Measurements from ENCODE around the gene SETD7.
"Not testable (repeated sequence)": the region's sequence is repeated elsewhere in the genome, so short reads cannot be mapped to it uniquely, and the experiment has no call there.

Gene SETD7

GRCh38 chr4:139468756-139469155 lies 87.3 kb downstream of the SETD7 start:
- peaks cover 0 to 38% (median 6%) of the 10 kb centered on the region in 5 experiments for H3K9me3 ChIP-seq (ENCODE audit: control extremely low read depth in 1 of 5, control insufficient read depth in 4 of 5, insufficient read depth in 2 of 5, low read depth in 1 of 5, low read length in 4 of 5)
- H3K27ac ChIP-seq (ENCODE audit: insufficient read depth in 1 of 2, low read depth in 1 of 2, low read length in 2 of 2, poor library complexity in 1 of 2, severe bottlenecking in 2 of 2); H3K27me3 ChIP-seq (replicated peaks in 2 of 5; ENCODE audit: control insufficient read depth in 4 of 5, insufficient read depth in 5 of 5, low read length in 4 of 5); H3K4me1 ChIP-seq (ENCODE audit: control extremely low read depth in 1 of 4, control insufficient read depth in 4 of 4, insufficient read depth in 4 of 4, low read length in 3 of 4); DNase-seq; POLR2A ChIA-PET; H3K4me3 ChIP-seq (ENCODE audit: control insufficient read depth in 1 of 7, extremely low read depth in 1 of 7, insufficient read depth in 4 of 7, low read depth in 2 of 7, low read length in 6 of 7): not testable (repeated sequence)
- H3K36me3 ChIP-seq (ENCODE audit: control insufficient read depth in 4 of 4, insufficient read depth in 4 of 4, low read length in 3 of 4) = peaks cover 6 to 15% (median 10%) of the 10 kb centered on the region in 4 experiments
- CTCF ChIA-PET = interaction anchor here (1.0 to 1.7 kb wide), 3 partner anchors 8 to 131 kb away, joined by 3 to 6 read pairs (median 3); no protein-coding TSS in a partner anchor

- H3K27me3 ChIP-seq (replicated peaks in 2 of 5; ENCODE audit: control insufficient read depth in 4 of 5, insufficient read depth in 5 of 5, low read length in 4 of 5) = no peaks in the 10 kb centered on the region
- peak in 1 of 3 donors; percentile 20 for DNase-seq
- ChIA-PET POLR2A (no interaction called here), CTCF (interaction anchor here (0.6 kb wide), 1 partner anchor 34 kb away, joined by 3 read pairs; no protein-coding TSS in a partner anchor)
- no peak overlapping the region for H3K27ac ChIP-seq (ENCODE audit: insufficient read depth in 1 of 2, low read depth in 1 of 2, low read length in 2 of 2, poor library complexity in 1 of 2, severe bottlenecking in 2 of 2)
- H3K4me1 ChIP-seq (ENCODE audit: control extremely low read depth in 1 of 4, control insufficient read depth in 4 of 4, insufficient read depth in 4 of 4, low read length in 3 of 4) = no peaks in the 10 kb centered on the region
- H3K36me3 ChIP-seq (ENCODE audit: control insufficient read depth in 4 of 4, insufficient read depth in 4 of 4, low read length in 3 of 4) = peaks cover 0 to 5% (median 1%) of the 10 kb centered on the region in 4 experiments
- no peak overlapping the region for H3K4me3 ChIP-seq (ENCODE audit: control insufficient read depth in 1 of 7, extremely low read depth in 1 of 7, insufficient read depth in 4 of 7, low read depth in 2 of 7, low read length in 6 of 7)
- H3K9me3 ChIP-seq (ENCODE audit: control extremely low read depth in 1 of 5, control insufficient read depth in 4 of 5, insufficient read depth in 2 of 5, low read depth in 1 of 5, low read length in 4 of 5) = peaks cover 0 to 28% (median 5%) of the 10 kb centered on the region in 5 experiments
- WGBS (ENCODE audit: insufficient coverage) = 67% methylated on average over 2 of the region's 4 CpGs
Measured at GRCh38 chr4:139465922-139466321, 90.1 kb downstream of the SETD7 start.

GRCh38 chr4:139464512-139464911 lies 91.5 kb downstream of the SETD7 start:
- WGBS (ENCODE audit: insufficient coverage) = no CpG with 5 or more reads among the region's 5 CpGs
- H3K4me1 ChIP-seq (ENCODE audit: control extremely low read depth in 1 of 4, control insufficient read depth in 4 of 4, insufficient read depth in 4 of 4, low read length in 3 of 4); H3K4me3 ChIP-seq (ENCODE audit: control insufficient read depth in 1 of 7, extremely low read depth in 1 of 7, insufficient read depth in 4 of 7, low read depth in 2 of 7, low read length in 6 of 7); H3K27me3 ChIP-seq (replicated peaks in 2 of 5; ENCODE audit: control insufficient read depth in 4 of 5, insufficient read depth in 5 of 5, low read length in 4 of 5); DNase-seq; H3K36me3 ChIP-seq (ENCODE audit: control insufficient read depth in 4 of 4, insufficient read depth in 4 of 4, low read length in 3 of 4); POLR2A ChIA-PET; H3K27ac ChIP-seq (ENCODE audit: insufficient read depth in 1 of 2, low read depth in 1 of 2, low read length in 2 of 2, poor library complexity in 1 of 2, severe bottlenecking in 2 of 2): not testable (repeated sequence)
- CTCF ChIA-PET = interaction anchor here (1.0 kb wide), 1 partner anchor 67 kb away, joined by 3 read pairs; no protein-coding TSS in a partner anchor
- H3K9me3 ChIP-seq (ENCODE audit: control extremely low read depth in 1 of 5, control insufficient read depth in 4 of 5, insufficient read depth in 2 of 5, low read depth in 1 of 5, low read length in 4 of 5) = peaks cover 0 to 16% (median 5%) of the 10 kb centered on the region in 5 experiments

GRCh38 chr4:139461022-139461628 lies 94.9 kb downstream of the SETD7 start:
- no peak for DNase-seq
- peaks cover 3 to 10% (median 9%) of the 10 kb centered on the region in 4 experiments for H3K4me1 ChIP-seq (ENCODE audit: control extremely low read depth in 1 of 4, control insufficient read depth in 4 of 4, insufficient read depth in 4 of 4, low read length in 3 of 4)
- 100% methylated on average over 2 of the region's 5 CpGs for WGBS (ENCODE audit: insufficient coverage)
- POLR2A ChIA-PET = no interaction called here
- H3K4me3 ChIP-seq (ENCODE audit: control insufficient read depth in 1 of 7, extremely low read depth in 1 of 7, insufficient read depth in 4 of 7, low read depth in 2 of 7, low read length in 6 of 7) = no peak overlapping the region
- no peak overlapping the region for H3K27ac ChIP-seq (ENCODE audit: insufficient read depth in 1 of 2, low read depth in 1 of 2, low read length in 2 of 2, poor library complexity in 1 of 2, severe bottlenecking in 2 of 2)
- CTCF ChIA-PET = interaction anchor here (1.0 kb wide), 1 partner anchor 8 kb away, joined by 3 read pairs; no protein-coding TSS in a partner anchor
- H3K36me3 ChIP-seq (ENCODE audit: control insufficient read depth in 4 of 4, insufficient read depth in 4 of 4, low read length in 3 of 4) = peaks cover 0 to 3% (median 2%) of the 10 kb centered on the region in 4 experiments
- no peaks in the 10 kb centered on the region for H3K27me3 ChIP-seq (replicated peaks in 2 of 5; ENCODE audit: control insufficient read depth in 4 of 5, insufficient read depth in 5 of 5, low read length in 4 of 5)
- no peaks in the 10 kb centered on the region for H3K9me3 ChIP-seq (ENCODE audit: control extremely low read depth in 1 of 5, control insufficient read depth in 4 of 5, insufficient read depth in 2 of 5, low read depth in 1 of 5, low read length in 4 of 5)

- no peak overlapping the region for H3K4me3 ChIP-seq (ENCODE audit: control insufficient read depth in 1 of 7, extremely low read depth in 1 of 7, insufficient read depth in 4 of 7, low read depth in 2 of 7, low read length in 6 of 7)
- CTCF ChIA-PET = interaction anchor here (1.0 to 1.1 kb wide), 2 partner anchors 8 to 10 kb away, joined by 3 read pairs; no protein-coding TSS in a partner anchor
- no peak for DNase-seq
- whole genome bisulfite sequencing (ENCODE audit: insufficient coverage) = 92% methylated on average over 3 of the region's 3 CpGs
- no peak overlapping the region for H3K27ac ChIP-seq (ENCODE audit: insufficient read depth in 1 of 2, low read depth in 1 of 2, low read length in 2 of 2, poor library complexity in 1 of 2, severe bottlenecking in 2 of 2)
- POLR2A ChIA-PET = no interaction called here
- H3K36me3 ChIP-seq (ENCODE audit: control insufficient read depth in 4 of 4, insufficient read depth in 4 of 4, low read length in 3 of 4) = peaks cover 0 to 3% (median 2%) of the 10 kb centered on the region in 4 experiments
- H3K27me3 ChIP-seq (replicated peaks in 2 of 5; ENCODE audit: control insufficient read depth in 4 of 5, insufficient read depth in 5 of 5, low read length in 4 of 5) = no peaks in the 10 kb centered on the region
- peaks cover 3 to 16% (median 15%) of the 10 kb centered on the region in 4 experiments for H3K4me1 ChIP-seq (ENCODE audit: control extremely low read depth in 1 of 4, control insufficient read depth in 4 of 4, insufficient read depth in 4 of 4, low read length in 3 of 4)
- H3K9me3 ChIP-seq (ENCODE audit: control extremely low read depth in 1 of 5, control insufficient read depth in 4 of 5, insufficient read depth in 2 of 5, low read depth in 1 of 5, low read length in 4 of 5) = no peaks in the 10 kb centered on the region
Measured at GRCh38 chr4:139460565-139460964, 95.5 kb downstream of the SETD7 start.

GRCh38 chr4:139458999-139459398 lies 97.0 kb downstream of the SETD7 start:
- no peak for DNase-seq
- ChIA-PET CTCF (no interaction called here), POLR2A (no interaction called here)
- H3K4me3 ChIP-seq (ENCODE audit: control insufficient read depth in 1 of 7, extremely low read depth in 1 of 7, insufficient read depth in 4 of 7, low read depth in 2 of 7, low read length in 6 of 7) = no peak overlapping the region
- H3K9me3 ChIP-seq (ENCODE audit: control extremely low read depth in 1 of 5, control insufficient read depth in 4 of 5, insufficient read depth in 2 of 5, low read depth in 1 of 5, low read length in 4 of 5) = no peaks in the 10 kb centered on the region
- no peaks in the 10 kb centered on the region for H3K27me3 ChIP-seq (replicated peaks in 2 of 5; ENCODE audit: control insufficient read depth in 4 of 5, insufficient read depth in 5 of 5, low read length in 4 of 5)
- WGBS (ENCODE audit: insufficient coverage) = 100% methylated on average over 3 of the region's 3 CpGs
- peaks cover 9 to 30% (median 23%) of the 10 kb centered on the region in 4 experiments for H3K4me1 ChIP-seq (ENCODE audit: control extremely low read depth in 1 of 4, control insufficient read depth in 4 of 4, insufficient read depth in 4 of 4, low read length in 3 of 4)
- peaks cover 0 to 3% (median 2%) of the 10 kb centered on the region in 4 experiments for H3K36me3 ChIP-seq (ENCODE audit: control insufficient read depth in 4 of 4, insufficient read depth in 4 of 4, low read length in 3 of 4)
- no peak overlapping the region for H3K27ac ChIP-seq (ENCODE audit: insufficient read depth in 1 of 2, low read depth in 1 of 2, low read length in 2 of 2, poor library complexity in 1 of 2, severe bottlenecking in 2 of 2)

- POLR2A ChIA-PET = no interaction called here
- H3K4me1 ChIP-seq (ENCODE audit: control extremely low read depth in 1 of 4, control insufficient read depth in 4 of 4, insufficient read depth in 4 of 4, low read length in 3 of 4) = peaks cover 9 to 30% (median 23%) of the 10 kb centered on the region in 4 experiments
- CTCF ChIA-PET = interaction anchor here (1.2 kb wide), 1 partner anchor 42 kb away, joined by 5 read pairs; no protein-coding TSS in a partner anchor
Measured at GRCh38 chr4:139458543-139458942, 97.5 kb downstream of the SETD7 start.

More at GRCh38 chr4:139458543-139458942, 97.5 kb downstream of the SETD7 start:
- WGBS (ENCODE audit: insufficient coverage) = no CpG with 5 or more reads among the region's 1 CpG
- Histone ChIP-seq H3K27ac (ENCODE audit: insufficient read depth in 1 of 2, low read depth in 1 of 2, low read length in 2 of 2, poor library complexity in 1 of 2, severe bottlenecking in 2 of 2) (no peak overlapping the region), H3K4me3 (ENCODE audit: control insufficient read depth in 1 of 7, extremely low read depth in 1 of 7, insufficient read depth in 4 of 7, low read depth in 2 of 7, low read length in 6 of 7) (no peak overlapping the region), H3K27me3 (replicated peaks in 2 of 5; ENCODE audit: control insufficient read depth in 4 of 5, insufficient read depth in 5 of 5, low read length in 4 of 5) (no peaks in the 10 kb centered on the region), H3K9me3 (ENCODE audit: control extremely low read depth in 1 of 5, control insufficient read depth in 4 of 5, insufficient read depth in 2 of 5, low read depth in 1 of 5, low read length in 4 of 5) (no peaks in the 10 kb centered on the region), H3K36me3 (ENCODE audit: control insufficient read depth in 4 of 4, insufficient read depth in 4 of 4, low read length in 3 of 4) (peaks cover 0 to 3% (median 2%) of the 10 kb centered on the region in 4 experiments)
- DNase-seq = no peak

All from common myeloid progenitor, CD34-positive (primary cell).